ENCODE data around the gene MCEE. TPM values are rescaled to one million over a fixed set of nuclear protein-coding genes. Genes with fewer than 3 reads are reported as not detected.
"Not testable (repeated sequence)": the region's sequence is repeated elsewhere in the genome, so short reads cannot be mapped to it uniquely, and the experiment has no call there.

MCEE gene
- 10 to 100 TPM; 16.7 to 18.0 TPM for total RNA-seq

DNA sequence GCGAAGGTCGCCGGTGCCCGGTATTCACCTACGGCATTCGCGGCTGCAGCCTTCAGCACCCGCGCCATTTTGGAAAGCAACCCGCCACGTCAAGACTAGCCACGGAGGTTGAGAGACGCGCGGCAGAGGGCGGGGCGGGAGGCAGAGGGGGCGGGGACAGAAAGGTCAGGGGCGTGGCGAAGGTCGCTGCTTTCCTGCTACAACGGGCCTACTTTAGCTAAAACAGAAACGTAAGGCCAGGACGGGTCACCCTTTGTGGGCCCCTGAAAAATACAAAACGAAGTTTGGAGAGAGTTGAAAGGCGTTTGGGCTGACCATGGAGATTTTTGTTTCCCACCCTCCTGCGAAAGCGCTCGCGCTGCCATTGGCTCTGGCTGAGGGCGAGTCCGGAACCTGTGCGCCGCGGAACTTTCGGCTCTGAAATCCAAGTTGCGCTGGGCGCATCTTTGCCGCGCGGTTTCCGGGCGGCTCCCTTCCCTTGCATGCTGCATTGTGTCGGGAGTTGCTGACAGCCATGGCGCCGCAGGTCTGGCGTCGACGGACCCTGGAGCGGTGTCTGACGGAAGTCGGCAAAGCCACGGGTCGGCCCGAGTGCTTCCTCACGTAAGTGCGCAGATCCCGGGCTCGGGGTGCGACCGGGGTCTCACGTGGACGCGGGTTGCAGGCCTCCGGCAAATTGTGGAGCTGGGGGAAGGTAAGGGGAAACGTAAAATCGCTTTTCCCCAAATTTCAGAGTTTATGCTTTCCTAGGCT is at the start of gene MCEE, which contains the start of gene MPHOSPH10:
Gene MCEE (minus strand): TSS at position 78 of the 753 bp plus-strand sequence. CDS start 10 bp downstream, at position 68.
Gene MPHOSPH10 (plus strand): TSS at position 483 of the 753 bp plus-strand sequence. CDS start 32 bp downstream, at position 515.
- peak within 1 kb of the TSS in 1 of 2 donors; percentile 96 for H3K27ac Mint-ChIP-seq
- DNase-seq (ENCODE audit: low spot score in 2 of 2) (peak; percentile 90 to 91), ATAC-seq (peak; percentile 90 to 95)
- H3K36me3 Mint-ChIP-seq, result peaks cover 0 to 9% of the 10 kb centered on the region in 2 donors
- no peaks in the 10 kb centered on the region for H3K9me3 Mint-ChIP-seq

DNA sequence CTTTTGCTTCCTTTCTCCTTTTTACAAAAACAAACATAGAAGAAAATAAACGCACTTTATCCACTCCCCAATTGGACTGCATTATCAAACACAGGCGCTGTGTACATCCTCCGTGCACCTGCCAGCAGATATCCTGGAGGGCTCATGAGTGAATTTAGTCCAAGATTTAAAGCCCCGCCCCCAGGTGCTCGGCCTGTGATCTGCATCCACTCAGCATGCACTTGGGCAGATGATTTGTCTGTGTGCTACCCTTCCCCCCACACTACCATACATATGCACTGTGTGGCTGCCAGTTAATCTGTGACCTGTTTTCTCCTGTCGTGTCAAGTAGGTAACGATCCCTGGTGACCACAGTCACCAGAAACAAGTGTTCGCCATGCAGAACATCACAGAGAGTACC is 48.8 kb upstream of the MCEE start:
- not testable (repeated sequence) for H3K9me3 Mint-ChIP-seq; ATAC-seq; DNase-seq (ENCODE audit: low spot score in 2 of 2); H3K27ac Mint-ChIP-seq; H3K36me3 Mint-ChIP-seq

DNA sequence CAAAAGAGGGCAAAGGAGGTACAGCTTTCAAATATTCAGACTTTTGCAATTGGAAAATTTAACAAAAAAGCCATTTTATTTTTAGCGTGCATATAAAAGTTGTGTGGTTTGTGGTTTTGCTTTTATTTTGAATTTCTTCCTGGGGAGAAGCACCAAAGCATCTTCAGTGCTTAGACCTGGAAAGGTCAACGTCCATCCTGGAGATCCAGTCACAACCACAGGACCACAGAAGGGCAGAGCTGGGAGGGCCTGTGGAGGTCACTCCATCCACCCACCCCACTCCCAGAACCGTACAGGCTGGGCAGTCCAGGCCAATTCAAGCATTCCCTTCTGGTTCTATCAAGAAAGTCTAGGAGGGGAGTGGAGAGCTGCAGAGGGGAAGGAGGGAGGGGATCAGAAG is 44.2 kb upstream of the MCEE start:
- DNase-seq (ENCODE audit: low spot score in 2 of 2) (no peak), ATAC-seq (peak in 1 of 2 donors; percentile 82)
- H3K9me3 Mint-ChIP-seq, result no peaks in the 10 kb centered on the region
- no peak overlapping the region for H3K27ac Mint-ChIP-seq
- no peaks in the 10 kb centered on the region for H3K36me3 Mint-ChIP-seq

DNA sequence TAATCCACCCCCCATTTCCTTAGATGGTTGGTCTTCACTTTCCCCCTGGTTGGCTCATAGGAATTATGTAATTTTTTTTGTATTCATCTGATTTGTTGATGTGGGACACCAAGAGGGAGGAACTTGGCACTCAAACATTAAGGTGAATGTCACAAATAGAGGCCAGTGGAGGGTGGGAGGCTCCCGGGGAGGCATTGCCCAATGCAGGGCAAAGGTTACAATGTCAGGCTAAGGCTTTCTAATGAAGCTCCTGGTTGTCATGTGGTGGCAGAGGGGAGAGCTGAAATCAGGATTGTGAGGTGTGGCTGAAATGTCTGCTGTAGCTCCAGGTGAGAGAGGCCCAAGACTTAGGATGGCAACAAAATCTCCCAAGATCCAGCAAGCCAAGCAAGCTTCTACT is 43.1 kb upstream of the MCEE start:
- no peaks in the 10 kb centered on the region for H3K36me3 Mint-ChIP-seq
- ATAC-seq, result no peak

DNA sequence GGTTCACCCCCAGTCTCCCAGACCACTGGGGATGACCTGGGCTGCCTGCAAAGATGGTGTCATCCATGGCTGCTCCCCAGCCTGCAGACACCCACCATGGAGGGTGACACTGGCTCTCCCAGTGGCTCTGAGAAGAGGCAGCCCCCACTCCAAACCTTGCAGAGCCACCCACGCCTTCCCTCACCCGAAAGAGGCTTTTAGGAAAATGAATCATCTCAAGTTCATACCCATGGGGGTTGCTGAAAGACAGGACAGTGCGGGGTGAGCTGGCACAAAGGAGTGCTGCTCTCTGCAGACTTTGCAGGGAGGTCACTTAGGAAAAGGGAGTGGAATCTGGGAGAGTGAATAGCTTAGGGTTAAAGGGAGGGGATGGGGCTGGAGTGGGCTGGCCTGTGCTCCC is 36.8 kb upstream of the MCEE start:
- H3K36me3 Mint-ChIP-seq, result no peaks in the 10 kb centered on the region
- no peak overlapping the region for H3K27ac Mint-ChIP-seq
- no peak for DNase-seq (ENCODE audit: low spot score in 2 of 2)
- no peak for ATAC-seq
- H3K9me3 Mint-ChIP-seq, result no peaks in the 10 kb centered on the region

More for the DNA sequence above, 43.1 kb upstream of the MCEE start:
- no peak for DNase-seq (ENCODE audit: low spot score in 2 of 2)
- peak overlapping the region in 1 of 2 donors; percentile 5 for H3K27ac Mint-ChIP-seq
- no peaks in the 10 kb centered on the region for H3K9me3 Mint-ChIP-seq

DNA sequence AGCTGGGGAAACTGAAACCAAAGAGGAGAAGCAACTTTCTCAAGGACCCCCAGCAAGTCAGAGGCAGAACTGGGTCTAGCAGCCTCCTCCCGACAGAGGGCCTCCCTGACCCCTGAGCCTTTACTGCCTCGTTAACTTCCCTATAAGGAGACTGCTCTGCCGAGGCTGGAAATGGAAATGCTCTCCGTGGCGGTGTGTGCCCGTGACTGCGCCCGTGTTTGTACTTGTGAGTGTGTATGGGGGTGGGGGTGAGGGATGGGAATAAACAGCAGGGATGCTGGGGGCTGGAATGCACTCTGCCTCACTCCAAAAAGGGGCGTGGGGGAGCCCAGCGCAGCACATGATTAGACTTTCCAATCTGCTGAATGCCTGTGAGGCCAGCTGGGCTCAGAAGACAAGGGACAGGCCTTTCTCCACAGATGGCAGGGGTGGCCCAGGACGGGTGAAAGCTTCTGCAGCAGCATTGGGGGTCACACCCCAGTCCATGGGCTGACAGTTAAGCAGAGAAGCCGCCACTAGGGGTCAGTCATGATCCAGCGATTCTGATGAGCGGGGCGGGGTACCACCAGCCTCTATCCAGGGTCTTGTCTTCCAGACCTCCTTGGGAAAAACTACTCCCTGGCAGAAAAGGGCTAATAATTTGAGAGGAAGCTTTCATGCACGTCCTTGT is 27.2 kb upstream of the MCEE start:
- H3K27ac Mint-ChIP-seq, result no peak overlapping the region
- ATAC-seq (peak; percentile 78 to 86), DNase-seq (ENCODE audit: low spot score in 2 of 2) (peak in 1 of 2 donors; percentile 76)
- no peaks in the 10 kb centered on the region for H3K9me3 Mint-ChIP-seq
- H3K36me3 Mint-ChIP-seq, result no peaks in the 10 kb centered on the region

DNA sequence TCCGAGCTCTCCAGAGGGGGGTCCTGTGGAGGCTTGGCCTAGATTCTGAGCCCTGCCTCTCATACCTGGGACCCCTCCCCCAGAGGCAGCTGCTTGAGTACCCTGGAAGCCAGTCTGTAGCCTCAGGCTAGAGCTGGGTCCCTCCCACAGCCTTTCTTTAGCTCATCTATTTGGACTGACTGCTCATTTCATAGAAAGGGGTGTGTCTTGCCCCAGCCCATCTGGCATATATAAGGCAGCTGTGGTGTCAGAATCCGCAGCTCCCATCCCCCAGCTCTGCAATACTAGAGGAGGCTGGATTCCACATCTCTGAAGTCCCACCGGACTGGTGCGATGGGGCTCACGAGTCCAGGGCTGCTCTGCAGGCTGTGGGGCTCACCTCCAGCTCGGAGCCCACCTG is 26.5 kb upstream of the MCEE start:
- ATAC-seq (no peak), DNase-seq (ENCODE audit: low spot score in 2 of 2) (no peak)
- no peaks in the 10 kb centered on the region for H3K9me3 Mint-ChIP-seq
- no peaks in the 10 kb centered on the region for H3K36me3 Mint-ChIP-seq
- H3K27ac Mint-ChIP-seq, result no peak overlapping the region

DNA sequence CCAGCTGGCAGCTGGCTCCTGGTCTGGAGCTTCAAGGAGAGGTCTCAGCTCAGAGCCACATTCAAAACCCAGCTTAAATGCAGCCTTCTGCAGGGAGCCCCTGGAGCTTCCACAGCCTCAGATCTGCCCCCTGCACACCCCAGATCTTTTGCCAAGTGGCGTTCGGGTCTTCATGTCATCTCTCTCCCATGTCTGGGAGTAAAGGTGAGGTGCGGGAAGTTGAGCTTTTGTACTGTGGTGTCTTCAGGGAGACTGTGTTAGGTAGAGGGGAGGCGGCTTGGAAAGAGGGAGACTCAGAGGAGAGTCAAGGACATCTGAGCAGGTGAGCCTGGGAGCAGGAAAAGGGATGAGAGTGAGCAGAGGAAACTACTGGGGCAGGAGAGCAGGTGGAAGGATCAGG is 25.8 kb upstream of the MCEE start:
- H3K9me3 Mint-ChIP-seq, result no peaks in the 10 kb centered on the region
- no peaks in the 10 kb centered on the region for H3K36me3 Mint-ChIP-seq
- DNase-seq (ENCODE audit: low spot score in 2 of 2), result no peak
- ATAC-seq, result no peak
- H3K27ac Mint-ChIP-seq, result no peak overlapping the region

DNA sequence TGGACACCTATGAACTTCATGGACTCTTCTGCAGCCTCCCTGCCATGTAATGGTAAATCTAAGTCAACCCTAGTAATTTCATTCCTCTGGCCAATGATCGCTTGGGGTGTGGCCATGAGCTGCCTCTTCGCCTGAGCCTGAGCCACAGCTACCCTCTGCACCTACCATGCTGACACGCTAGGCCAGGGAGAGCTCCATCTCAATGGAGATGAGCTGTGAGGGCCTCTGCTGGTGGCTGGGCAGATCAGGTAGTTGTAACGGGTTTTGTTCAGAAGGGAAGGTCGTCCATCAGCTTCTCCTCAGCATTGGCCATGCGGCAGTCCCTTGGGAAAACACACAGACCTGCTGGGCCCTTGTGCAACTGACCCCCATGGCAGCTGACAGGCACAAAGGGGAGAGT is 24.8 kb upstream of the MCEE start:
- ATAC-seq (peak; percentile 64 to 77), DNase-seq (ENCODE audit: low spot score in 2 of 2) (peak in 1 of 2 donors; percentile 17)
- Mint-ChIP-seq H3K36me3 (peaks cover 0 to 4% of the 10 kb centered on the region in 2 donors), H3K27ac (no peak overlapping the region), H3K9me3 (no peaks in the 10 kb centered on the region)

DNA sequence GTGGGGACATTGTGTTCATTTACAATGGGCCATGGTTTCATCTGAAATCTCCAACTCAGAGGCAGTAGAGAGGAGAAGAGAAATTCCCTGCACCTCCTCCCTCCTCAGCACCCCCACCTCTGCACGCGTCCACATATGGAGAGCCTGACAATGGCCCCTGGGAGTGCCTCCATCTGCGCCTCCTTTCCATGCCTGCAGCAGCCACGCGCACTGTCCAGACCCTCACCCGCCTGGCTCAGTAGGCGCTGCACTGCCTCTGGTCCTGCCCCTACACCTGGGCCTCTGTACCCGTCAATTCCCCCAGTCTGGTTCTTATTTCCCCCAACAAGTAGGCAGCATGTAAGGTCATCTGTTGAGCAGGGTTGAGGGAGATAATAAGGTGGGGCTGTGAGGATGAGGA is 24.2 kb upstream of the MCEE start:
- Mint-ChIP-seq H3K27ac (no peak overlapping the region), H3K36me3 (peaks cover 0 to 4% of the 10 kb centered on the region in 2 donors), H3K9me3 (no peaks in the 10 kb centered on the region)
- DNase-seq (ENCODE audit: low spot score in 2 of 2) (no peak), ATAC-seq (no peak)

DNA sequence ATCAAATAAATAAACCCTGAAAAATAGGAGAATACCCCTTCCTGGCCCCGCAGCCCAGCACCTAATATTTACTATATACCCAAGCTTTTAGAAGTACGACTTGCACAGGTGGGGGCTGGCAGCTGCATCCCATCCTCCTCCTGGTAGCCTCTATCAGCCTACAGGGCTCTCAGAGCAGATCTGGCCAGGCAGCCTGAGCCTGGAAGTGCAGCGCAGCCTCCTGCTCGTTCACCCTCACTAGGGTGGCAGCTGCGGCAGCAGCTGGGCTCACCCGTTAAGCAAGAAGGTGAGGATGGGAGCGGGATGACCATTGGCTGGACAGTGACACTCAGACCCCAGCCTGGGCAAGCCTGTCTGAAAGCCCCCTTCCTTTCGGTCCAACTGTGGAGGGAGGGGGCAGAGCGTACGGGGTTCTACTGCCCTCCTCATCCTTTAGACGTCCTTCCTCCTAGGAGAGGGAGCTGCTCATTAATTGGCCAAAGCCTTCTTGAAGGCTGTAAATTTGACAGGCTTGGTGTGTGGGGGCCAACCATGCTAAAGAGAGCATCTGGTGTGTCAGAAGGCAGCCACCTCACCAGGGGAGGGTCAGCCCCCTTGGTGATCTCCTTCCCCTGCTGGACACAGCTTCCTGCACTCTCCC is 23.7 kb upstream of the MCEE start:
- no peaks in the 10 kb centered on the region for H3K9me3 Mint-ChIP-seq
- ATAC-seq (no peak), DNase-seq (ENCODE audit: low spot score in 2 of 2) (no peak)
- no peak overlapping the region for H3K27ac Mint-ChIP-seq
- peaks cover 4% of the 10 kb centered on the region in 2 donors for H3K36me3 Mint-ChIP-seq

DNA sequence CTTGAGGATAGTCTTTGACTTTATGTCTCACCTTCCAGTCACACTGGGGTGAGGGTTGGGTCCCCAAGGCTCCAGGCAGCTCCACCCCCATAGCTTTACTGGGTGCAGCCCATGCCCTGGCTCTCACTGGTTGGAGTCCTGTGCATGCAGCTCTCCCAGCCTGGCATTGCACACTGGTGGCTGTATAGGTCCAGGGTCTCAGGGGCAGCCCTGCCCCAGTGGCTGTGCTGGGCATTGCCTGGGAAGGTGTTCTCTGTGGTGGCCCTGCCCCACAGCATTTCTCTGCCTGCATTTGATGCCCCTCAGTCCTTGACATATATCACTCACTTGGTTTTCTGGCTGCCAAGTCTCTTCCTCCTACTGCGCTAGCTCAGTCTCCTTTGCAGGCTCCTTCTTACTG is 21.6 kb upstream of the MCEE start:
- no peaks in the 10 kb centered on the region for H3K9me3 Mint-ChIP-seq
- ATAC-seq, result peak; percentile 22 to 36
- H3K36me3 Mint-ChIP-seq, result peaks cover 4% of the 10 kb centered on the region in 2 donors

DNA sequence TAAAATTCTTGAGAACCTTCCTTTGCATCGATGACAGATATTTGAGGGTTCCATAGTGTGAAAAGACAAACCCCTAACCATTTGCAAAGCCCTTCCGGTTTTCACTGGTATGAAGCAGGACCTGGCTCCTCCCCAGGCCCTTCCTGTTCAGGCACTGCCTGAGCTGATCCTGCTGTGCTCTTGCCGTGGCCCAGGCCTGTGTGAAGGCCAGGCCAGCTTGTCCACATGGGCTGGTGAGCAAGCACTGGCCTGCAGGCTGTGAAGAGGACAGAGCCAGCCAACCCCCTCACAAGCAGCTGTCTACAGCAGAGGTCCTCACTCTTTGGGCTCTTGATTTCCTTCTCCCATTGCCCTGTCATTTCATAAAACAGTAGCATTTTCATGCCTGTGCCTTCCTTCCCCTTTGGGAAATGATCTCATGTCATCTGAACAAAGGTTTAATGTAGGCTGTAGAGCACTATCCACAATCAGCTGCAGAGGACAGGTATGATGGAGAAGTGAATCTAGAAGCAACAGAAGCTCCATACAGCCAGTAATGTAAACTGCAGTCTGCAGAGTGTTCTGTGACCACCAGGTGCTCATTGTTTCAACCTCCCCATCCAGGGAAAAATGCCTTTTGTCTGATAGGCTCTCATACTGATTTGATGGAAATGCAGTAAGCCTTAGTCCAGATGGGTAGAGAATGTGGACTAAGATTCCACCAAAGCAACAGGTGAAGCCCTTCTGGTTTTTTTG is 20.2 kb upstream of the MCEE start:
- no peak for DNase-seq (ENCODE audit: low spot score in 2 of 2)
- ATAC-seq, result no peak
- H3K9me3 Mint-ChIP-seq, result no peaks in the 10 kb centered on the region
- H3K27ac Mint-ChIP-seq, result peak overlapping the region in 1 of 2 donors; percentile 82
- H3K36me3 Mint-ChIP-seq, result peaks cover 4 to 12% of the 10 kb centered on the region in 2 donors

More for the DNA sequence above, 21.6 kb upstream of the MCEE start:
- no peak overlapping the region for H3K27ac Mint-ChIP-seq
- no peak for DNase-seq (ENCODE audit: low spot score in 2 of 2)

DNA sequence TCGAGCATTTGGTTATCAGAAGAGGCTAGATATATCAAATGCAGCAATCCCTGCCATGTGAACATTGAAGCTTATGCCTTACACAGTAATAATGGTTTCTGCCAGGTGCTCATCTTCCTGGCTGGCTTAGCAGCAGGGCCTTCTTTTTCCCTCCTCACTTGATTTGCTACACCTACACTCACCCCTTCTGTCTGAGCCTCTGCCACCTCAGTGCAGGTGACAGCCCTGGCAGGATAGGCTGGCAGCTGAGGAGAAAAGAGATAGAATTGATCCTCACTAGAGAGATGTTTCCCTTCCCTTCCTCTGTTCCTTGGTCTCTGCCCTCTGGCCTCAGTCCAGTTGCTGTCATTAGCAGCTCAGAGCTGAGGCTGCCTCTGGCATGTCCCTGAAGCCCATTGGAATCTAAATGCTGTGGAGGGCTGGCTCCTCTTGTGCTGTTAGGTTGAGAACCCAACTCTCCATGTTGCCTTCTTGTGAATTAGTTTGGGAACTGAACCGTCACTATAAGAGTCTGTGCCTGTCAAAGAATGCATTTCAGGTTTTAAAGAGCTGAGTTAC is 18.6 kb upstream of the MCEE start:
- no peaks in the 10 kb centered on the region for H3K9me3 Mint-ChIP-seq
- no peak overlapping the region for H3K27ac Mint-ChIP-seq
- ATAC-seq (no peak), DNase-seq (ENCODE audit: low spot score in 2 of 2) (no peak)
- peaks cover 12 to 18% of the 10 kb centered on the region in 2 donors for H3K36me3 Mint-ChIP-seq

DNA sequence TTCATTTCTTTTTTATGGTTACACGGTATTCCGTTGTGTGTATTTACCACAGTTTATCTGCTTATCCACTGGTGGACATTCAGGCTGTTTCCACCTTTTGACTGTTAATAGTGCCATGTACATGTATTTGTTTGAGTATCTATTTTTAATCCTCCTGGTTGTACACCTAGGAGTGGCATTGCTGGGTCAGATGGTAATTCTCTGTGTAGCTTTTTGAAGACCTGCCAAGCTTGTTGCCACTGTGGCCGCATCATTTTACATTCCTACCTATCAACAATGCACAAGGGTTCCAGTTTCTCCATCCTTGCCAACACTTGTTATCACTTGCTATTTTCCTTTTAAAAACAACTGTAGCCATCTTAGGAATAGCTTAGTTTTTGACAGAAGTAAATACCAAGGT is 13.8 kb upstream of the MCEE start:
- Mint-ChIP-seq H3K9me3 (no peaks in the 10 kb centered on the region), H3K27ac (no peak overlapping the region), H3K36me3 (peaks cover 9 to 14% of the 10 kb centered on the region in 2 donors)
- DNase-seq (ENCODE audit: low spot score in 2 of 2) (no peak), ATAC-seq (no peak)

DNA sequence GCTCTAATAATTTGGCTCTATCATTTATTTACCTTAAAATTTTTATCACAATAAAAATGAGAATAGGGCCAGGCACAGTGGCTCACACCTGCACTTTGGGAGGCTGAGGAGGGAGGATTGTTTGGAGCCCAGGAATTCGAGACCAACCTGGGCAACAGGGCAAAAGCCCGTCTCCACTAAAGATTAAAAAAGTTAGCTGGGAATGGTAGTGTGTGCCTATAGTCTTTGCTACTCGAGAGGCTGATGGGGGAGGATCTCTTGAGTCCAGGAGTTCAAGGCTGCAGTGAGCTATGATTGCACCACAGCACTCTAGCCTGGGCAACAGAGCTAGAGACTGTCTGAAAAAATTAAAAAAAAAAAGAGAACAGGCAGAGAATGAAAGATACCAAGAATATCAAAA is 6.1 kb upstream of the MCEE start:
- H3K36me3 Mint-ChIP-seq, result peaks cover 0 to 7% of the 10 kb centered on the region in 2 donors
- no peak overlapping the region for H3K27ac Mint-ChIP-seq
- ATAC-seq, result no peak
- DNase-seq (ENCODE audit: low spot score in 2 of 2), result no peak
- no peaks in the 10 kb centered on the region for H3K9me3 Mint-ChIP-seq

Measured in activated naive CD4-positive, alpha-beta T cell treated with anti-CD3 and anti-CD28 coated beads, Interleukin-2, amount 50 U/mL, for 72 hours (primary cell).